Ovary (tissue), 9 donors: ENCODE results near the gene EEFSEC. TPM values are rescaled to one million over a fixed set of nuclear protein-coding genes. Genes with fewer than 3 reads are reported as not detected.

ENCODE experiments used
- DNase-seq, 5 donors: peaks; one replicate each; pipeline ENCODE4 v3.0.0-alpha.2; 2019 to 2020
- H3K27ac ChIP-seq, 2 donors: fragments of 200-600 bp; one replicate each; pipeline versions ENCODE4 v1.5.1 to v1.8.0; 2019 to 2022
- H3K27me3 ChIP-seq: fragments of 200-600 bp; one replicate; pipeline ENCODE4 v1.8.0; 2022
- H3K36me3 ChIP-seq: fragments of 200-600 bp; sonication (generic); one replicate; pipeline ENCODE4 v1.5.1; 2019
- H3K4me1 ChIP-seq: one replicate; pipeline ENCODE4 v1.8.1; 2013; ENCODE audit warnings: mild to moderate bottlenecking, moderate library complexity; ENCODE audit not compliant: insufficient read depth
- H3K4me3 ChIP-seq: fragments of 200-600 bp; sonication (generic); one replicate; pipeline ENCODE4 v1.5.1; 2017
- H3K9me3 ChIP-seq, 2 donors: fragments of 200-600 bp in 1 of 2; sonication (generic) in 1 of 2; one replicate each; pipeline versions ENCODE4 v1.5.1 to v1.8.1; 2013 to 2019; ENCODE audit warnings: mild to moderate bottlenecking in 1 of 2, moderate library complexity in 1 of 2
- EP300 ChIP-seq: sonication (generic); formaldehyde crosslinking; IDR thresholded peaks from one replicate; pipeline ENCODE4 v1.6.1; 2017; ENCODE audit warnings: antibody characterized with exemption
- POLR2A ChIP-seq: fragments of 450-650 bp; IDR thresholded peaks from one replicate; pipeline ENCODE4 v1.6.1; 2017; ENCODE audit warnings: antibody characterized with exemption, mild to moderate bottlenecking, moderate library complexity
- WGBS, 3 donors: extraction: QIAGEN DNeasy Blood & Tissue Kit in 1 of 3; methylation state at CpG; one replicate each; pipeline versions ENCODE4 v1.1.5 to v1.1.7; 2013 to 2017; 5-methylcytosine and 5-hydroxymethylcytosine counted together
- intact Hi-C, 4 donors: fragments of 100-400 bp; cut with DNase I; formaldehyde crosslinking; loops; one replicate each; pipeline versions ENCODE4 v1.11.0 to v1.15.1; 2022 to 2023
- polyA plus RNA-seq, 2 donors: library from polyadenylated mRNA; stranded (reverse); fragments of 200-250 nt in 1 of 2; fragments of 350-450 nt in 1 of 2; fragmentation: Illumina TruSeq in 1 of 2; extraction: RNeasy Lipid Tissue Mini Kit (QIAGEN cat#74804) in 1 of 2; gene quantifications; one replicate each; pipeline ENCODE4 v1.2.3, GENCODE V29; 2013 to 2014
- total RNA-seq, 7 donors: library from RNA; depleted of rRNA in 2 of 7; stranded (reverse); fragments of >200 nt in 2 of 7; fragmentation: NEBNext Ultra II Directional in 3 of 7; extraction: Animal tissue kit (Norgen Biotek cat#: 25700) in 3 of 7; gene quantifications; one replicate each; pipeline versions ENCODE4 v1.1.0 to v1.2.4, GENCODE V29; 2016 to 2023
- TF ChIP-seq, protein P1 (sequence below), 3 donors: fragments of 450-650 bp in 2 of 3; fragments of 200-600 bp in 1 of 3; IDR thresholded peaks; one replicate each; pipeline versions ENCODE4 v1.5.1 to v1.8.0; 2016 to 2022; ENCODE audit warnings: antibody characterized with exemption in 3 of 3, mild to moderate bottlenecking in 1 of 3
- donor health status: DM: no; HTN: no; CAD: no; lungs with moderate emphysema.
- donor health status: DM: no; HTN: no; CAD: no.
- donor health status: Bipolar disorder and iron deficiency.
- donor health status: DM: yes; HTN: yes; CAD: no.
- donor health status: DM: no; HTN: no; CAD: no.
- donor health status: DM: yes; HTN: yes; CAD: no.

EEFSEC gene
- total and polyA plus RNA-seq, 9 donors = 6.8 to 21.0 (median 15.4) TPM

- Histone ChIP-seq H3K36me3 (no peaks in the 10 kb centered on the region), H3K9me3 (no peaks in the 10 kb centered on the region), H3K27ac (no peak overlapping the region), H3K27me3 (no peaks in the 10 kb centered on the region), H3K4me3 (no peak overlapping the region), H3K4me1 (peaks cover 3% of the 10 kb centered on the region)
- WGBS, 3 donors = 38 to 50% (median 39%) methylated on average over 2 of the region's 2 CpGs
- TF ChIP-seq EP300 (no peak), POLR2A (no peak)
- TF ChIP-seq, protein P1, sequence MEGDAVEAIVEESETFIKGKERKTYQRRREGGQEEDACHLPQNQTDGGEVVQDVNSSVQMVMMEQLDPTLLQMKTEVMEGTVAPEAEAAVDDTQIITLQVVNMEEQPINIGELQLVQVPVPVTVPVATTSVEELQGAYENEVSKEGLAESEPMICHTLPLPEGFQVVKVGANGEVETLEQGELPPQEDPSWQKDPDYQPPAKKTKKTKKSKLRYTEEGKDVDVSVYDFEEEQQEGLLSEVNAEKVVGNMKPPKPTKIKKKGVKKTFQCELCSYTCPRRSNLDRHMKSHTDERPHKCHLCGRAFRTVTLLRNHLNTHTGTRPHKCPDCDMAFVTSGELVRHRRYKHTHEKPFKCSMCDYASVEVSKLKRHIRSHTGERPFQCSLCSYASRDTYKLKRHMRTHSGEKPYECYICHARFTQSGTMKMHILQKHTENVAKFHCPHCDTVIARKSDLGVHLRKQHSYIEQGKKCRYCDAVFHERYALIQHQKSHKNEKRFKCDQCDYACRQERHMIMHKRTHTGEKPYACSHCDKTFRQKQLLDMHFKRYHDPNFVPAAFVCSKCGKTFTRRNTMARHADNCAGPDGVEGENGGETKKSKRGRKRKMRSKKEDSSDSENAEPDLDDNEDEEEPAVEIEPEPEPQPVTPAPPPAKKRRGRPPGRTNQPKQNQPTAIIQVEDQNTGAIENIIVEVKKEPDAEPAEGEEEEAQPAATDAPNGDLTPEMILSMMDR (IDR thresholded peaks at IDR 0.05) = no peak
- intact Hi-C loops = loop anchor here in 1 of 4 donors (10.0 kb wide), 1 partner anchor 171 kb away; no protein-coding TSS in a partner anchor
- no peak for DNase-seq
These were observed 280.5 kb downstream of the EEFSEC start for GRCh38 chr3:128433837-128434165.

GRCh38 chr3:128434524-128434923 lies 281.2 kb downstream of the EEFSEC start:
- Histone ChIP-seq H3K27me3 (no peaks in the 10 kb centered on the region), H3K4me3 (no peak overlapping the region), H3K36me3 (no peaks in the 10 kb centered on the region), H3K9me3 (no peaks in the 10 kb centered on the region), H3K4me1 (peaks cover 3% of the 10 kb centered on the region), H3K27ac (no peak overlapping the region)
- intact Hi-C loops = loop anchor here in 1 of 4 donors (10.0 kb wide), 1 partner anchor 170 kb away; no protein-coding TSS in a partner anchor
- no peak for DNase-seq
- WGBS, 3 donors = 96 to 97% (median 97%) methylated on average over 2 of the region's 2 CpGs
- TF ChIP-seq POLR2A = no peak
- TF ChIP-seq, protein P1 (IDR thresholded peaks at IDR 0.05) = no peak
- no peak for TF ChIP-seq EP300

DNA sequence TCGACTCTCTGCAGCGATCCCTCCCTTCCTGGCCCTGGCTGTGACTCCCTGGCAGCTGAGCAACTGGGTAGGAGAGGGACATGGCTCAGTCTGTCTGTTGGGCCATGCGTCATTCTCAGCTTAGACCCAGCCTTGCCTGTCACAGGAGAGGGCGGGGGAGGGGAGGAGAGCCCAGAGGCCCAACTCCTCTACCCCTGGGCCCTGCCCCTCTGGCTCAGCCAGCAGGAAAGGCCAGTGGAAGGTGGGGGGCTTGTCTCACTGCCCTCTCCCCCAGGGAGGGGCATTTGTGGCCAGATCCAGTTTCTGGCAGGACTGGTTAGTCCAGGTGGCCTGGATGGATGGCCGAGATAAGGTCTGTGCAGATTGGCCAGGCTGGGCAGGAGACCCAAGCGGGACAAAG lies 281.8 kb downstream of the EEFSEC start:
- Histone ChIP-seq H3K9me3 (no peaks in the 10 kb centered on the region), H3K4me3 (no peak overlapping the region), H3K4me1 (peaks cover 3% of the 10 kb centered on the region), H3K36me3 (no peaks in the 10 kb centered on the region), H3K27ac (no peak overlapping the region), H3K27me3 (no peaks in the 10 kb centered on the region)
- TF ChIP-seq POLR2A = no peak
- TF ChIP-seq, protein P1 (IDR thresholded peaks at IDR 0.05) = no peak
- no peak for TF ChIP-seq EP300
- no peak for DNase-seq
- WGBS, 3 donors = 93 to 96% (median 93%) methylated on average over 6 of the region's 6 CpGs
- intact Hi-C loops = loop anchor here in 1 of 4 donors (10.0 kb wide), 1 partner anchor 170 kb away; no protein-coding TSS in a partner anchor

DNA sequence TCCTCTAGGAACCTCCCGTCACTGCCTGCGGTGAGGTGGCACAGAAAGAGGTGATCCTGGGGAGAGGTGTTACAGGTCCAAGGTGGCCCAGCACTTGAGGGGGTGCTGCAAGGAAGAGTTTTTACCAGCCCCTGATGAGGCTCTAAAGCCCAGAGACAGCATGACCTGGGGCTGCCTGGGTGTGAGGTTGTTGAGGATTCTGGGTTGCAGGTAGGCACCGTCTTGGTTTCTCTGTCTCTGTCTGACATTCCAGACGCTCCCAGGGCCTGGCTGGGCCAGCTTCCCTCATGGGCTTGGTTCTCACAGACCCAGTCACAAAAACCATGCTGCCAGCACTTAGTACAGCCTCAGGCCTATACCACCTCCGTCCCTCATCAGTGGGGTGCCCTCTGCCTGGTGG lies 282.3 kb downstream of the EEFSEC start:
- no peaks in the 10 kb centered on the region for H3K36me3 ChIP-seq
- H3K27ac ChIP-seq = no peak overlapping the region
- no peaks in the 10 kb centered on the region for H3K9me3 ChIP-seq
- TF ChIP-seq, protein P1 (IDR thresholded peaks at IDR 0.05) = no peak
- TF ChIP-seq POLR2A = no peak
- no peak for TF ChIP-seq EP300
- 86 to 95% (median 90%) methylated on average over 5 of the region's 5 CpGs for WGBS, 3 donors
- H3K4me3 ChIP-seq = no peak overlapping the region
- peaks cover 3% of the 10 kb centered on the region for H3K4me1 ChIP-seq
- intact Hi-C loops = loop anchor here in 1 of 4 donors (10.0 kb wide), 1 partner anchor 169 kb away; no protein-coding TSS in a partner anchor
- no peak for DNase-seq
- no peaks in the 10 kb centered on the region for H3K27me3 ChIP-seq
